Globus pallidus (tissue), 1 donor: Measurements from ENCODE around the gene MDFIC.

Experiments used
- DNase-seq: peaks from one replicate; pipeline ENCODE4 v3.0.0-alpha.2; 2015; ENCODE audit warnings: low spot score

The MDFIC gene

DNA sequence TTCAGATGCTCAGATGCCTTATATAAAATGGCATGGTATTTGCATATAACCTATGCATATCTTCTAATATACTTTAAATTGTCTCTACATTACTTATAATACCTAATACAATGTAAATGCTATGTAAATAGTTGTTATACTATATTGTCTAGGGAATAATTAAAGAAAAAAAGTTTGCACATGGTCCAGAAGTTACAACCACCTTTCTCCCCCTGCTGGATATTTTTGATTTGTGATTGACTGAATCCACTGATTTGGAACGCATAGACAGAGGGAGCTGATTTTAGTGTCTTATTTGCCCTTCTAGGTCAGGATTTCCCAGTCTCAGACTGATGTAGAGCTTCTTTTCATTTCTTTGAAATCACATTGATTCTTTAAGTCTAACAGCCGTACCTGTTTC is 31.8 kb downstream of the MDFIC start:
- DNase-seq = no peak

- no peak for DNase-seq
Observed at GRCh38 chr7:114956702-114957101, 34.8 kb downstream of the MDFIC start.

DNA sequence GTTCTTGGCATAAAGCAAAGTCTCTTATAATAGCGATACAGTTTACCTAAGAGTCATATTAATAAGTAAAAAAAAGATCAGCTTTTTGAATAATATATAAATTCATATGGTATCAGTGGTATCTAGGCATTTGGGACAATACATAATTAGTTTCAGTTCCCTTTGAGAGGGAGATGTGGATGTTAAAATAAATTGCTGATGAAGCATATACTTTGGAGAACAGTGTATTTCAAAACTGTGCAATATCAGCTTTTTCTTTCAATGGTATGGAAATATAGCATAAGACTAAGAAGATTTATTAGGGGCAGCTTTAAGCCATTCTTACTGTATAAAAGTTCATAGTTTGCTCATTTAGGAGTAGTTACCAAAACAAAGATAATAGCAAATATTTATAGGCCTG is 35.5 kb downstream of the MDFIC start:
- DNase-seq = no peak

DNA sequence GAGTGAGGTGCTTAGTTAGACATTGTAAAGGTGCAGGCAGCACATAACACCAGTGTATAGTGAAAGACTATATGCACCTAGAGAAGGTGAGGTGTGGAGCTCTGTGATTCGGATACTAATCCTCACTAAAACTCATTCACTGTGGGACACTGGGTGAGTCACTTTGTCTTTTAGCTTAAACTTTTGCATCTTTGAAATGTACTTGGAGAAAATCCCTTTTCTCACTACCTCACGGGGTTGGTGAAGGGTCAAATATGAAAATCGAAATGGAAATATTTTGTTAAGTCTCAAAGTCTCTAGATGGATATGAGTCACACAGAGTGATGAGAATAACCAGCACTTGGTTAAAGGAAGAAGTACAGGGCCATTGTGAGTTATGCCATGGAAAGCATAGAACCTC is 38.0 kb downstream of the MDFIC start:
- no peak for DNase-seq

DNA sequence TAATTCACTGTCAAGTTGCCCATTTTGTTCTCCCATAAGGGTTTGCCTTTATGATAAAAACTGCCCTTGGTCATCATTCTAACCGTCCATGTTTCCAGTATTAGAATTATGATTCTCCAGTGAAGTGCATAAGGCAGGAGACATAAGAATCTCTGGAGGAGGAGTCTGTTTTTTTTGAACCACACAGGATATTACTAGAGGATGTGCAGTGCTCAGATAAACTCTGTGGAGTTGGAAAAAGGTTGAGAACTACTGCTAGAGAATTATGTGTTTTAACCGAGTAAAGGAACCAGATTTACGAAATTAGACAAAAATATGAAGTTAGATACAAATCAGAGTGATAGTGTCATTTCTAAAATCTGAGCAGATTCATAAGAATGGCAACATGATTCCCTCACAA is 40.5 kb downstream of the MDFIC start:
- no peak for DNase-seq

GRCh38 chr7:114966156-114966555 is 44.3 kb downstream of the MDFIC start:
- no peak for DNase-seq

DNA sequence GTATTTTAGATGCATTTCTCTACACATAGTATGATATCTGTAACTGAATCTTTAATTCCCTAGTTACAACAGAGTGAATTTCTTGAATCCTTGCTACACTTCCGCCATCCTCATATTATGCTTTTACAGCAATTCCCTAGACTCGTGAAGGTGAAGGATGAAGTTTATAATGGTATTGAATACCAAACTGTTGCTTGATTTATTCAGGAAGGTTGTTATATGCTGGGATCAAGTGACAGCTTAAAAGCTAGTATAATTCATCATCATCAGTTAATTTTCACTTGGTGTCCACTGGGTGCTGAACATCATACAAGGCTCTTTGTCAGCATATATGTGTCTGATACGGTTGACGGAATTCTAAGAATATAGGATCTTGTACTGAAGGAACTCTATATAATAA is 47.2 kb downstream of the MDFIC start:
- DNase-seq = no peak

DNA sequence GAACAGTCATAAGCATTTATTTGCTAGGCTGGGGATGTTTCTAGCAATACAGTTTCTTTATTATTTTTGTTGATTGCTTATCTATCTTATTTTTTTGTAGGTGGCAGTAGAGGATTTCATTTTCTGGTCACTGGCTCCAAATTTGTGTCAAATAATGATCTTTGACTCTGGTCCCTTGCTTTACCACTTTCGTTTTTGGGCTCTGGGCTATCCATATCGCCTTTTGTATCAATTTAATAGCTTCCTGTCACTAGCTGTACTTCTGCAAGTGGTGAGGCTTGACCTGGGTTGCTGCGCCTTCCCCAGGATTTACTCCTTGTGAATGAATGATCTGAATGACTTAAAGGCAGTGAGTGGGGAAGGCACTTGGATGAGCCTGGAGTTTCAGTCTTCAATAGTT is 48.4 kb downstream of the MDFIC start:
- DNase-seq = no peak

DNA sequence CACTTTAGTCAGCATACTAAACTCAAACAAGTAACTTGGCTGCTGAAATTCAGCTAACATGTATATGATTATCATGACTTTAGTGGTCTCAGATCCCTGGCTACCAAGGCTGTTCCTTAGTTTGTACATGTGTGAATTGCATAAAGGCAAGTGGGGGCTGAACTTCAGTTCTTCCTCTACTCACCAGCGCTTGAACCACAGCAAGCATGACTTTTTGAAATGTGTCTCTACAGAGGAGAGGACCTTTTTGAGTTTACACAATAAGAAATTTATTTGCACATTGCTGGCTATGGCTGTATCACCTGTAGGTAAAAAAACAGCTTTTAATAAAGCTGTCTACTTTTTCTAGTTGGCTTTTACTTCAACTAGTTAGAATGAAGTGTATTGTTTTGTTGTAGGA is 48.8 kb downstream of the MDFIC start:
- no peak for DNase-seq

GRCh38 chr7:114972567-114972966 is 50.7 kb downstream of the MDFIC start:
- DNase-seq = no peak

DNA sequence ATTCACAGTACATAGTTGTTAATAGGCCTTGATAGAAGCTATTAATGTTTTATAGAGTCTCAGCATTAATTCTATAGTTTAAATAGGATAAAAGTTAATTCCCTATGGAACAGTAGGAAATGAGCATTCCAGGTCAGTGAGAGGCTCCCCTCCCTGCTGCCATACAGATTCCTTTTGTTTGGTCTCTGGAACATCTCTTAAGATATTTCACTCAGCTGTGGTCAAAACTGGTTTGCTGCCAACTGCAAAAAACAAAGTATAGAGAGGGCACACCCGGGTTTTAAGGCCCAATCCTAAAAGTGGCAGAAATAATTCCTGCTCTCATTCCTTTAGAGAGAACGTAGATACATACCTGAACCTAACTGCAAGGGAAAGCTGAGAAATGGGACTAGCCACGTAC is 51.3 kb downstream of the MDFIC start:
- no peak for DNase-seq

DNA sequence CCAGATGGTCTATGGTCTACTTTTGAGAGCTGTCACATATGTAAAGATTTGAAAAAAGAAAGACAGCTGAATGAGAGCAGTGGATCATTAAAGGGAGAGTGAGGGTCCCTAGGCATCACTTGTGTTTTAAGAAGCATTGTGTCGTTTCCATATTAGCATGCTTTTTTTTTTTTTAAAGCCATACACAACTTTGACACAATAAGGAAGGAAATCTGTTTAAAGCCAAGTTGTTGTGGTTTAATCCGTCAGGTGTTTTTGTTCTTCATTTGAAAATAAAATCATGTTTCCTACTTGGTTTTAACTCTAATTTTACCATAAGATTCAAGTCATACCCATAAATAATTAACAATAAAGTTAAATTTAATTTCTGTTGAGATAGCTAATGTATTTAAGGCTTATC is 53.5 kb downstream of the MDFIC start:
- no peak for DNase-seq

DNA sequence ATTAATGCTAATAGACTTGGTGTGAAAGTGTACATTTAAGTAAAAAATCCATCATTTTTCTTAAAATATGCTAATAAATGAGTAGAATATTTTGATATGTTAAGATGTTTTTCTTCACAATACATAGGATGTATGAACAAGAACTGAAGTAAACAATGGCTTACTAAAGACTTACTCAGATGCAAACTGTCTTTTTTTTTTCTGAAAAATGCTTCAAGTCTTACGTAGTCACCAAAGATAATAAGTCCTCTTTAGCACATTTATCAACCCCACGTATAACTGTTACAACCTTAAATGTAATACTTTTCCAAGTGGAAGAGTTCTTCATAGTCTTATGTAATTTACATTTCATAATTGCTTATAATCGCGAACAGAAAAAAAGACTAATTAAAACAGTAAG is 54.8 kb downstream of the MDFIC start:
- no peak for DNase-seq

DNA sequence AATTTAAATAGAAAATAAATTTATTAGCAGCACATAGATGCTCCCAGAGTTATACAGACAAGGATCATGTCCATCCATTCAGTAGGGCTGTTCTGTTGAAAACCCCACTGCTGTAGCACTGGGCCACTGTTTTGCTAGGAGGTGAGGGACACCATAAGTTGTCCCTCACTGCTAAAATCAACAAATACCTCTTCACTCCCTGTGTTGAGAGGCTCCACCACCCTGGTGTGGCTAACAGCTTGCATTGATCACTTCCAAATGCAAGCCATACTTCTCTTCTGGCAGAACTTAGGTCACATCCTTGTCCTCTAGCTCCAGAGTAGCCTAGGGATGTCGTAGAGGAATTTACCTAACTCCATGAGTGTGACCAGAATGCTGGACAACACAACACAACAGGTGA is 55.4 kb downstream of the MDFIC start:
- DNase-seq = no peak

DNA sequence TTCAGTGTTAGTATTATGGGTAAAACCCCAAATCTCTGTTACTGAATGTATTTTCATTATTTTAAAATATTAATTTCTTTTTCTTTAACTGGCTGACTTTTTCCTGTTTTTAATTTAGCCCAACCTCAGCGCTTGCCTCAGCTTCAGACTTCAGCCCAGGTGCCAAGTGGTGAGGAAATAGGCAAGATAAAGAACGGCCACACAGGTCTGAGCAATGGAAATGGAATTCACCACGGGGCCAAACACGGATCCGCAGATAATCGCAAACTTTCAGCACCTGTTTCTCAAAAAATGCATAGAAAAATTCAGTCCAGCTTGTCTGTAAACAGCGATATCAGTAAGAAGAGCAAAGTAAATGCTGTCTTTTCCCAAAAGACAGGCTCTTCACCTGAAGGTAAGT is 57.5 kb downstream of the MDFIC start:
- DNase-seq = no peak

DNA sequence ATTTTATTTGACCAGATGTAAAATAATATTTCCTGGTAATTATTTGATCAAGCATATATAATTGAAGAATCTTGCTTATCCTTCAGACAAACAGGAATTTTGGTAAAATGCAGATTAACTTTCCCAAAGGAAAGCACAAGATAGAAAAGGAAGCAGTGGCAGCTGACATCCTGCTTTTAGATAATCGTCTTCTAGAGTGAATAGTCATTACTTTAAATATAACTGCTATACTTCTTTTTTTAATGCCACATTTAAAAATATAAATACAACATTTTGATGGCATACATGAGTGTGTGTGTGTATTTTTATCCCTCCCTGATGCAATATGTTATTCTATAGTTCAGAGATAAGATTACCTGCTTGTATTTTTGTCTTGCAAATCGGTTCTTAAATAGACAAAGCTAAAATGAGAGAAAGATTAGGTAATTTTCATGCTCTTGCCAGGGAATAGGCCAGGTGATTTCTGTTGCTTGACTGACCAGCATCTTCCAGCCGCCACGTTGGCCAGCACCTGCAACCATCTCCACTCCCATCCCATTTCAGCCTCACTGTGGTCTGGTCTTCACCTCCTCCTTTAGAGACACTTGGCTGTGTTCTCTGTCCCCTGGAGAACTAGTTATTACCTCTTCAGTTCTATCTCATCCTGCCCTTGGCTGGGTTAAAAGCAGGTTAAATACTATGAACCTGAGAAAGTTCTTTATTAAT is 58.1 kb downstream of the MDFIC start:
- no peak for DNase-seq

GRCh38 chr7:114981323-114981722 is 59.4 kb downstream of the MDFIC start:
- DNase-seq = no peak

GRCh38 chr7:114985116-114985715 is 63.3 kb downstream of the MDFIC start:
- no peak for DNase-seq

DNA sequence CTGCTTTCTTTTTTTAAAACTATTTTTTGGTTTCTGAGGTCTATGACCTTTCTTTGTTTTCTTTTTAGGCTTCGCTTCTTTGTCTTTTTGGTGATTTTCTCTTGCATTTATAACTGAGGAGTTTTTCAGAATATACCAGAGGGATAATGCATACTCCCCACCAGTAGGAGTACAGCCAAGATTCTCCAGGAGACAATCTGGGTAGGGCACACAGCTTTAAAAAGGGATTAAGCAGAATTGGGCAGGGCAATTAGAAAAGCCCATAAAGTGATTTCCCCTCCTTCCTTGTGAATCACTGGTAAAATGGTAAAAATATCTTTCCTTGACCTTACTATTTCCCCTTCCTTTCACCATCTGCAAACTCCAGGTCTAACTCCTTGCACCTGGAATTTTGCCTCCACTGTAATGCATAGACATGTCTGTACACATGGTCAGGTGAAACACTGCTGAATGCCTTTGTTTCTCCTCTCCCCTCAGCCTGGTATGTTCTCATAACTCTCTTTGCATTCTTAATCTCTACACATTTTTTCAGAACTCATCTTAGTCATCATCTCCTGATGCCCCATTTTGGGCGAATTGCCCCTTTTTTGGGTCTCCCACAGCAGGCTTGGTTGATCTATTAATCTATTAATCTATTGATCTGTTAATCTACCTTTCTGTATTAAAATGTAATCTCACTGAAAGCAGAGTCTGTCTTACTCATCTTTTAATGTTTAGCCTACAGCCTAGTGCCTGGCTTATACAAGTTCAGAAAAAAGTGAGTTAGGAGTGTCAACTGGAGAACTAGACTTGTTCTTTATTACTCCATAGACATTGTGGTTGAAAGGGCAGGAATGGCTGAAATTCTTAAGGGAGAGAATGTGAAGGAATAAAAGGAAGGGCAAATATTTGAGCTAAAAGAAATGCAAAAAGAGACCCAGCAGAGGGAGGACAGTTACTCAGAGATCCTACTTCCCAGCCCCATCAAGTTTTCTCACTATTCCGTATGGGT is 64.6 kb downstream of the MDFIC start:
- DNase-seq = no peak

- no peak for DNase-seq
Observed at GRCh38 chr7:114988026-114988425, 66.1 kb downstream of the MDFIC start.

DNA sequence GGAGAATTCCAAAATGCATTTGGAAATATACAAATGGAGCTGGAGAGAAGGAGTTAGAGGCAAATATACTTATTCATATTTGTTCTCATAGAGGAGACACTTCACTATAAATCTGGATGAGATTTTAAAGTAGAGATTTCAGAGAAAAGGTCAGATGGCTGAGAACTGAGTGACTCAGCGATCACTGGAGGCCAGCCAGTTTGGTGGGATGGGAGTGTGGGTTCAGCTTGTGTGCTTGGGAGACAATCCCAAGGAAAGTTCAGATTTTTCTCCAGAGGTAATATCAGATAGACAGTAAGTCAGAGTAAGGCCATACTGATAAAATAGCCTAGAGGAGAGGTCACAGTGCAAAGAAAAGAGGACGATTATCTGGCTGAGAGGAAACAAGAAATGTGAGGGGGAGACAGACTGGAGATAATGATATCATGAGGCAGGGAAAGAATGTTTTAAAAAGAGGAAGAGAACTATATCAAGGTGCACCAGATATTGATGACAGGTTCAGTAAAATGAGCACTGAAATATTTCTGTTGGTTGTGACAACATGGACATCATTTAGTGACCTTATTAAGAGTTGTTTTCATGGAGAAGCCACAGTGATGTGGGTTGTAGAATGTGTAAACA is 67.0 kb downstream of the MDFIC start:
- DNase-seq = no peak

DNA sequence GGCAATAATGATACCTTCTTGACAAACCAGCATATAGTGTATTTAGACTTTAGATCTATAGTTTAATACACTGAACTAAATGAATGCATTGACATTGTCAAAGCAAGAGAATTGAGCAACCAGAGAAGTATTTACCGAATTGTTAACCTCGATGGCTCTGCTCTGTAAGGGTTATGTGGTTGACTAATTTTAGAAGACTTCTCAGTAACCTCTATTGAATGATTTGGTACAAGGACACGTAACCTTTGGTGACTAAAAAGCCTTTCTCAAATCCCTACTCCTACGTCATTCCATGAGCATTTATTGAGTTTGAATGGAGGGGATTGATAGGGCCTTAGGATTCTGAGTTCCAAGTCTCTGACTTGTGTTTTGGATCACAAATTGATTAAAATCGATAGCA is 67.6 kb downstream of the MDFIC start:
- DNase-seq = no peak
